GM12865 (cell line): ENCODE data around the gene ANAPC5.

Source experiments
- DNase-seq: peaks from one replicate; pipeline ENCODE4 v3.0.0; 2010; ENCODE audit warnings: low read depth
- H3K4me3 ChIP-seq: 2 replicates; pipeline ENCODE4 v1.5.1; 2011; ENCODE audit warnings: mild to moderate bottlenecking, low read depth, low read length, control low read depth
- CTCF ChIP-seq: IDR thresholded peaks from 2 replicates; pipeline ENCODE4 v1.5.1; 2011; ENCODE audit warnings: low read length, control low read depth, low read depth, inconsistent platforms; ENCODE audit not compliant: insufficient read depth; ENCODE audit errors: missing control alignments

The ANAPC5 gene

GRCh38 chr12:121289962-121290361, 62.2 kb downstream of the ANAPC5 start:
- TF ChIP-seq CTCF = no peak
- DNase-seq = no peak

GRCh38 chr12:121288986-121289385, 63.2 kb downstream of the ANAPC5 start:
- no peak for TF ChIP-seq CTCF
- DNase-seq = no peak
- no peak overlapping the region for H3K4me3 ChIP-seq

More at GRCh38 chr12:121289962-121290361, 62.2 kb downstream of the ANAPC5 start:
- H3K4me3 ChIP-seq = no peak overlapping the region

GRCh38 chr12:121288158-121288845, 63.9 kb downstream of the ANAPC5 start:
- no peak for DNase-seq
- TF ChIP-seq CTCF = no peak
- H3K4me3 ChIP-seq = no peak overlapping the region

- no peak for DNase-seq
- H3K4me3 ChIP-seq = no peak overlapping the region
- TF ChIP-seq CTCF = no peak
Observed at GRCh38 chr12:121287267-121287954, 64.8 kb downstream of the ANAPC5 start.

GRCh38 chr12:121285856-121286255, 66.4 kb downstream of the ANAPC5 start:
- no peak for DNase-seq
- no peak for TF ChIP-seq CTCF

GRCh38 chr12:121284551-121285390, 67.4 kb downstream of the ANAPC5 start:
- no peak for TF ChIP-seq CTCF
- no peak for DNase-seq
- H3K4me3 ChIP-seq = no peak overlapping the region

More at GRCh38 chr12:121285856-121286255, 66.4 kb downstream of the ANAPC5 start:
- H3K4me3 ChIP-seq = no peak overlapping the region
